GM12865 (cell line): ENCODE data around the gene STK35.

ENCODE experiments used
- DNase-seq: peaks from one replicate; pipeline ENCODE4 v3.0.0; 2010; ENCODE audit warnings: low read depth
- H3K4me3 ChIP-seq: 2 replicates; pipeline ENCODE4 v1.5.1; 2011; ENCODE audit warnings: mild to moderate bottlenecking, low read depth, low read length, control low read depth
- TF ChIP-seq, protein P1 (sequence below): IDR thresholded peaks from 2 replicates; pipeline ENCODE4 v1.5.1; 2011; ENCODE audit warnings: low read length, control low read depth, low read depth, inconsistent platforms; ENCODE audit not compliant: insufficient read depth; ENCODE audit errors: missing control alignments

Gene STK35

DNA sequence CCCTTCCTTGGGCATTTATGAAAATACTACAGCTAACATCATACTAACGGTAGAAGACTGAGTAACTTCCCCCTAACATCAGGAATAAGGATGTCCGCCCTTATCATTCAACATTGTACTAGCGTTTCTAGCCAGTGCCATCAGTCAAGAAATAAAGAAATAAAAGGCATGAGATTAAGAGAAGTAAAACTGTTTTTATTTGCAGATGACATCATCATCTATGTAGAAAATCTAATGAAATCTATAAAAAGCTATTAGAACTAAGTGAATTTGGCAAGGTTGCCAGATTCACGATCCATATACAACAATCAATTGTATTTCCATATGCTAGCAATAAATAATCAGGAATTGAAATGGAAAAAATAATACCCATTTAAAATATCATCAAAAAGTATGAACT, 54.6 kb downstream of the STK35 start:
- H3K4me3 ChIP-seq, result no peak overlapping the region
- no peak for DNase-seq
- TF ChIP-seq, protein P1, sequence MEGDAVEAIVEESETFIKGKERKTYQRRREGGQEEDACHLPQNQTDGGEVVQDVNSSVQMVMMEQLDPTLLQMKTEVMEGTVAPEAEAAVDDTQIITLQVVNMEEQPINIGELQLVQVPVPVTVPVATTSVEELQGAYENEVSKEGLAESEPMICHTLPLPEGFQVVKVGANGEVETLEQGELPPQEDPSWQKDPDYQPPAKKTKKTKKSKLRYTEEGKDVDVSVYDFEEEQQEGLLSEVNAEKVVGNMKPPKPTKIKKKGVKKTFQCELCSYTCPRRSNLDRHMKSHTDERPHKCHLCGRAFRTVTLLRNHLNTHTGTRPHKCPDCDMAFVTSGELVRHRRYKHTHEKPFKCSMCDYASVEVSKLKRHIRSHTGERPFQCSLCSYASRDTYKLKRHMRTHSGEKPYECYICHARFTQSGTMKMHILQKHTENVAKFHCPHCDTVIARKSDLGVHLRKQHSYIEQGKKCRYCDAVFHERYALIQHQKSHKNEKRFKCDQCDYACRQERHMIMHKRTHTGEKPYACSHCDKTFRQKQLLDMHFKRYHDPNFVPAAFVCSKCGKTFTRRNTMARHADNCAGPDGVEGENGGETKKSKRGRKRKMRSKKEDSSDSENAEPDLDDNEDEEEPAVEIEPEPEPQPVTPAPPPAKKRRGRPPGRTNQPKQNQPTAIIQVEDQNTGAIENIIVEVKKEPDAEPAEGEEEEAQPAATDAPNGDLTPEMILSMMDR, result no peak

DNA sequence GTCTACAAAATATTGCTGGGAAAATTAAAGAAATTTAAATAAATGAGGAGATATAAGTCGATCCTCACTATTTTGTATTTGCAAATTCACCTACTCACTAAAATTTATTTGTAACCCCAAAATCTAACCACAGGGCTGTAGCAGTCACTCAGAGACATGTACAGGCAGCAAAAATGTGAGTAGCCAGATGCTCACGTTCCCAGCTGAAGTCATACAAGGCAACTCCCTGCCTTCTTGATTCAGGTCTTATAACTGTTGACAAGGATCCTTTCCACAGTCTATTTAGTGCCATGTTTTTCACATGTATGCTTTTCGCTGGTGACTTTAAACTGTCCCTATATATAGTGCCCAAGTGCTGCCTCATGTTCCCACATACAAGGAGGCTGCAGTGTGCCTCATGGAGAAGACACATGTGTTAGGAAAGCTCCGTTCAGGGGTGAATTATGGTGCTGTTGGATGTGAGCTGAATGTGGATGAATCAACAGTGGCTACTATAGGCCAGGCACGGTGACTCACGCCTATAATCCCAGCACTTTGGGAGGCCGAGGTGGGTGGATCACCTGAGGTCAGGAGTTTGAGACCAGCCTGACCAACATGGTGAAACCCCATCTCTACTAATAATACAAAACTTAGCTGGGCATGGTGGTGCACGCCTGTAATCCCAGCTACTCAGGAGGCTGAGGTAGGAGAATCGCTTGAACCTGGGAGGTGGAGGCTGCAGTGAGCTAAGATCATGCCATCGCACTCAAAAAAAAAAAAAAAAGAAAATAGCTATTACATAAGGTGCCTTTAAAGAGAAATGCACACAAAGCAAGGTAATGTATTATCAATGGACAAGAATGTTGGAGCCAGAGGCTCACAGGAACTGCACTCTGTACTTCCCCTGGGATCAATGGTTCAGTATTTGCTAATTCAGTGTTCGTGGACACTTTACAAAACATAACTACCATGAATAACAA, 55.3 kb downstream of the STK35 start:
- DNase-seq, result no peak
- TF ChIP-seq, protein P1, result no peak

GRCh38 chr20:2162125-2162822, 60.6 kb downstream of the STK35 start:
- TF ChIP-seq, protein P1, result no peak
- no peak overlapping the region for H3K4me3 ChIP-seq
- DNase-seq, result no peak

More for the DNA sequence above, 55.3 kb downstream of the STK35 start:
- H3K4me3 ChIP-seq, result no peak overlapping the region

DNA sequence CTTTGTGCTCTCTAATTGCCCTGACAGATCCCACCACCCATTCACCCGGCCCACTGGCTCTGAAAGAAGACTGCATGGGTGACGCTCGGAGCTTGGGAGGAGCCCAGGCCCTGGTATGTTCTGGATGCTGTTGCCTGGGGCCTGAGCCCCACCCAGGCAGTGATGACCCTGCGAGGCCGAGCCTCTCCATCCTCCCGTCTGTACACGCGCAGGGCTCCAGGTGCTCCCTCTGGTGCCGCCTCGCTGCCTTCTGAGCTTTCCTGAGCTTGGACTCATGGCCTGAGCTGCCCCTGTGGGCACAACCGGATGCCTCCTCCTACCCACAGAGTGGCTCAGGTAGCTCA, 61.2 kb downstream of the STK35 start:
- no peak overlapping the region for H3K4me3 ChIP-seq
- no peak for DNase-seq
- TF ChIP-seq, protein P1, result no peak

GRCh38 chr20:2163312-2163711, 61.7 kb downstream of the STK35 start:
- H3K4me3 ChIP-seq, result no peak overlapping the region
- TF ChIP-seq, protein P1, result no peak
- DNase-seq, result no peak

GRCh38 chr20:2163757-2164156, 62.1 kb downstream of the STK35 start:
- TF ChIP-seq, protein P1, result no peak
- no peak for DNase-seq
- H3K4me3 ChIP-seq, result no peak overlapping the region

GRCh38 chr20:2164421-2164820, 62.8 kb downstream of the STK35 start:
- DNase-seq, result no peak
- TF ChIP-seq, protein P1, result no peak
- H3K4me3 ChIP-seq, result no peak overlapping the region
